GM12801 (cell line): Measurements from ENCODE around the gene SH3PXD2A.

Source experiments
- CTCF ChIP-seq: IDR thresholded peaks from one replicate; pipeline ENCODE4 v1.5.1; 2011; ENCODE audit warnings: control low read depth; ENCODE audit not compliant: insufficient read length; ENCODE audit errors: extremely low read depth

SH3PXD2A gene

GRCh38 chr10:103847909-103848468, 7.4 kb downstream of the SH3PXD2A start:
- TF ChIP-seq CTCF: no peak

GRCh38 chr10:103847346-103847745, 8.0 kb downstream of the SH3PXD2A start:
- no peak for TF ChIP-seq CTCF

GRCh38 chr10:103845972-103846371, 9.4 kb downstream of the SH3PXD2A start:
- no peak for TF ChIP-seq CTCF

GRCh38 chr10:103843854-103844570, 11.4 kb downstream of the SH3PXD2A start:
- TF ChIP-seq CTCF: no peak

- TF ChIP-seq CTCF: no peak
These were observed 12.3 kb downstream of the SH3PXD2A start for GRCh38 chr10:103843045-103843444.

- TF ChIP-seq CTCF: no peak
These were observed 12.8 kb downstream of the SH3PXD2A start for GRCh38 chr10:103842605-103843004.

GRCh38 chr10:103841519-103841918, 13.9 kb downstream of the SH3PXD2A start:
- no peak for TF ChIP-seq CTCF
